ENCODE results near the gene HACD2. TPM values are rescaled to one million over a fixed set of nuclear protein-coding genes. Genes with fewer than 3 reads are reported as not detected.

HACD2 gene
- polyA plus RNA-seq, 3 donors = 12.9 to 17.1 (median 15.1) TPM

- intact Hi-C loops (cut with micrococcal nuclease) = no loop called here
- no peaks in the 10 kb centered on the region for H3K4me1 ChIP-seq (ENCODE audit: control insufficient read depth in 1 of 2, insufficient read depth in 2 of 2, low read length in 2 of 2)
- no peak for DNase-seq
- no peak overlapping the region for H3K4me2 ChIP-seq (replicated peaks; ENCODE audit: extremely low read depth, low read length, poor library complexity, severe bottlenecking)
- no peaks in the 10 kb centered on the region for H3K9me3 ChIP-seq (replicated peaks in 1 of 2; ENCODE audit: control insufficient read depth in 1 of 2, insufficient read depth in 1 of 2, low read length in 2 of 2)
- Mint-ChIP-seq H3K9me3 (peaks cover 0 to 3% (median 0%) of the 10 kb centered on the region in 7 donors), H3K27ac (no peak overlapping the region), H3K4me3 (no peak overlapping the region), H3K36me3 (no peaks in the 10 kb centered on the region), H3K27me3 (ENCODE audit: low read depth in 3 of 3) (peaks cover 5 to 7% (median 6%) of the 10 kb centered on the region in 3 donors), H3K4me1 (peaks cover 5% of the 10 kb centered on the region)
- TF ChIP-seq, protein P1, sequence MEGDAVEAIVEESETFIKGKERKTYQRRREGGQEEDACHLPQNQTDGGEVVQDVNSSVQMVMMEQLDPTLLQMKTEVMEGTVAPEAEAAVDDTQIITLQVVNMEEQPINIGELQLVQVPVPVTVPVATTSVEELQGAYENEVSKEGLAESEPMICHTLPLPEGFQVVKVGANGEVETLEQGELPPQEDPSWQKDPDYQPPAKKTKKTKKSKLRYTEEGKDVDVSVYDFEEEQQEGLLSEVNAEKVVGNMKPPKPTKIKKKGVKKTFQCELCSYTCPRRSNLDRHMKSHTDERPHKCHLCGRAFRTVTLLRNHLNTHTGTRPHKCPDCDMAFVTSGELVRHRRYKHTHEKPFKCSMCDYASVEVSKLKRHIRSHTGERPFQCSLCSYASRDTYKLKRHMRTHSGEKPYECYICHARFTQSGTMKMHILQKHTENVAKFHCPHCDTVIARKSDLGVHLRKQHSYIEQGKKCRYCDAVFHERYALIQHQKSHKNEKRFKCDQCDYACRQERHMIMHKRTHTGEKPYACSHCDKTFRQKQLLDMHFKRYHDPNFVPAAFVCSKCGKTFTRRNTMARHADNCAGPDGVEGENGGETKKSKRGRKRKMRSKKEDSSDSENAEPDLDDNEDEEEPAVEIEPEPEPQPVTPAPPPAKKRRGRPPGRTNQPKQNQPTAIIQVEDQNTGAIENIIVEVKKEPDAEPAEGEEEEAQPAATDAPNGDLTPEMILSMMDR (IDR thresholded peaks at IDR 0.05) = no peak
- 96% methylated on average over 7 of the region's 10 CpGs for WGBS (ENCODE audit: insufficient coverage)
- H3K4me3 ChIP-seq (replicated peaks in 1 of 3; ENCODE audit: low read depth in 2 of 3, low read length in 3 of 3) = no peak overlapping the region
- H2AFZ ChIP-seq (ENCODE audit: insufficient read depth, low read depth, low read length, poor library complexity, severe bottlenecking) = no peak overlapping the region
- H3K9ac ChIP-seq (ENCODE audit: insufficient read depth, low read length, poor library complexity, severe bottlenecking) = no peak overlapping the region
- H3K27ac ChIP-seq (ENCODE audit: low read depth in 1 of 2, low read length in 2 of 2) = no peak overlapping the region
- H3K27me3 ChIP-seq (ENCODE audit: control insufficient read depth in 2 of 2, insufficient read depth in 2 of 2, low read length in 2 of 2) = no peaks in the 10 kb centered on the region
- no peaks in the 10 kb centered on the region for H3K79me2 ChIP-seq (ENCODE audit: insufficient read depth, low read length)
- no peaks in the 10 kb centered on the region for H3K36me3 ChIP-seq (replicated peaks in 1 of 2; ENCODE audit: control insufficient read depth in 1 of 2, insufficient read depth in 2 of 2, low read length in 2 of 2)
- no peaks in the 10 kb centered on the region for H4K20me1 ChIP-seq (ENCODE audit: insufficient read depth, low read length)
These were observed 105.0 kb downstream of the HACD2 start for GRCh38 chr3:123479891-123480290.

- peaks cover 0 to 3% (median 0%) of the 10 kb centered on the region in 7 donors for H3K9me3 Mint-ChIP-seq
- H3K36me3 Mint-ChIP-seq = no peaks in the 10 kb centered on the region
- no peak overlapping the region for H3K27ac Mint-ChIP-seq
- no peaks in the 10 kb centered on the region for H3K36me3 ChIP-seq (replicated peaks in 1 of 2; ENCODE audit: control insufficient read depth in 1 of 2, insufficient read depth in 2 of 2, low read length in 2 of 2)
- no peaks in the 10 kb centered on the region for H3K79me2 ChIP-seq (ENCODE audit: insufficient read depth, low read length)
- H3K4me3 Mint-ChIP-seq = no peak overlapping the region
- no peak overlapping the region for H3K9ac ChIP-seq (ENCODE audit: insufficient read depth, low read length, poor library complexity, severe bottlenecking)
- H3K27me3 ChIP-seq (ENCODE audit: control insufficient read depth in 2 of 2, insufficient read depth in 2 of 2, low read length in 2 of 2) = no peaks in the 10 kb centered on the region
- no peak overlapping the region for H3K4me3 ChIP-seq (replicated peaks in 1 of 3; ENCODE audit: low read depth in 2 of 3, low read length in 3 of 3)
- H4K20me1 ChIP-seq (ENCODE audit: insufficient read depth, low read length) = no peaks in the 10 kb centered on the region
- peaks cover 5% of the 10 kb centered on the region for H3K4me1 Mint-ChIP-seq
- 0% methylated on average over 1 of the region's 2 CpGs for WGBS (ENCODE audit: insufficient coverage)
- TF ChIP-seq, protein P1 (IDR thresholded peaks at IDR 0.05) = no peak
- intact Hi-C loops (cut with micrococcal nuclease) = no loop called here
- H2AFZ ChIP-seq (ENCODE audit: insufficient read depth, low read depth, low read length, poor library complexity, severe bottlenecking) = no peak overlapping the region
- H3K9me3 ChIP-seq (replicated peaks in 1 of 2; ENCODE audit: control insufficient read depth in 1 of 2, insufficient read depth in 1 of 2, low read length in 2 of 2) = no peaks in the 10 kb centered on the region
- peaks cover 5 to 11% (median 10%) of the 10 kb centered on the region in 3 donors for H3K27me3 Mint-ChIP-seq (ENCODE audit: low read depth in 3 of 3)
- no peaks in the 10 kb centered on the region for H3K4me1 ChIP-seq (ENCODE audit: control insufficient read depth in 1 of 2, insufficient read depth in 2 of 2, low read length in 2 of 2)
- H3K4me2 ChIP-seq (replicated peaks; ENCODE audit: extremely low read depth, low read length, poor library complexity, severe bottlenecking) = no peak overlapping the region
- no peak overlapping the region for H3K27ac ChIP-seq (ENCODE audit: low read depth in 1 of 2, low read length in 2 of 2)
- DNase-seq = no peak
These were observed 106.5 kb downstream of the HACD2 start for GRCh38 chr3:123478314-123478713.

All from CD14-positive monocyte (primary cell).